DND-41 (cell line): ENCODE measurements around the gene PLEKHD1.

Experiments
- ATAC-seq: fragments of 200-7000 bp; cut with Tn5 transposase; 3 replicates; pipeline ENCODE4 v1.9.1; 2021; ENCODE audit warnings: low read depth; ENCODE audit not compliant: insufficient read depth
- DNase-seq: peaks from one replicate; pipeline ENCODE4 v3.0.0-alpha.2; 2020
- H2AFZ ChIP-seq: 2 replicates; pipeline ENCODE4 v1.6.0; 2012; ENCODE audit warnings: low read depth, low read length
- H3K27ac ChIP-seq: 2 replicates; pipeline ENCODE4 v1.5.1; 2012; ENCODE audit warnings: low read length, inconsistent platforms
- H3K27me3 ChIP-seq: fragments of 200-600 bp; sonication (generic); 2 replicates; pipeline ENCODE4 v1.6.0; 2012; ENCODE audit warnings: low read length, mild to moderate bottlenecking, inconsistent platforms; ENCODE audit not compliant: insufficient read depth, poor library complexity
- H3K36me3 ChIP-seq: 2 replicates; pipeline ENCODE4 v1.5.1; 2012; ENCODE audit warnings: low read length, inconsistent platforms; ENCODE audit not compliant: insufficient read depth
- H3K4me1 ChIP-seq: 2 replicates; pipeline ENCODE4 v1.5.1; 2012; ENCODE audit warnings: mild to moderate bottlenecking, low read length; ENCODE audit not compliant: insufficient read depth
- H3K4me2 ChIP-seq: 2 replicates; pipeline ENCODE4 v1.6.0; 2012; ENCODE audit warnings: mild to moderate bottlenecking, moderate library complexity, low read length, inconsistent platforms; ENCODE audit not compliant: insufficient read depth
- H3K4me3 ChIP-seq, 2 experiments: fragments of 200-600 bp in 1 of 2; shearing (Covaris generic) in 1 of 2; 2 replicates each; pipeline ENCODE4 v1.5.1; 2012 to 2016; ENCODE audit warnings: inconsistent platforms in 2 of 2, low read length in 2 of 2, mild to moderate bottlenecking in 2 of 2, low read depth in 1 of 2, moderate library complexity in 1 of 2
- H3K79me2 ChIP-seq: 2 replicates; pipeline ENCODE4 v1.6.0; 2012; ENCODE audit warnings: low read length, inconsistent platforms; ENCODE audit not compliant: insufficient read depth
- H3K9ac ChIP-seq: 2 replicates; pipeline ENCODE4 v1.6.0; 2012; ENCODE audit warnings: low read depth, mild to moderate bottlenecking, inconsistent platforms, low read length, moderate library complexity
- H3K9me3 ChIP-seq: 2 replicates; pipeline ENCODE4 v1.5.1; 2012; ENCODE audit warnings: low read length, moderate library complexity, mild to moderate bottlenecking, inconsistent platforms; ENCODE audit not compliant: insufficient read depth, severe bottlenecking
- H4K20me1 ChIP-seq: 2 replicates; pipeline ENCODE4 v1.6.0; 2012; ENCODE audit warnings: low read length; ENCODE audit not compliant: insufficient read depth
- EZH2 ChIP-seq: IDR thresholded peaks from 3 replicates; pipeline ENCODE4 v1.6.1; 2012; ENCODE audit warnings: borderline replicate concordance, low read depth, mild to moderate bottlenecking, moderate library complexity, low read length, inconsistent platforms; ENCODE audit not compliant: severe bottlenecking
- TF ChIP-seq, protein P1 (sequence below): IDR thresholded peaks from 2 replicates; pipeline ENCODE4 v1.5.1; 2012; ENCODE audit warnings: borderline replicate concordance, low read length, moderate library complexity, mild to moderate bottlenecking; ENCODE audit not compliant: poor library complexity, severe bottlenecking; ENCODE audit errors: extremely low read depth

Gene PLEKHD1

DNA sequence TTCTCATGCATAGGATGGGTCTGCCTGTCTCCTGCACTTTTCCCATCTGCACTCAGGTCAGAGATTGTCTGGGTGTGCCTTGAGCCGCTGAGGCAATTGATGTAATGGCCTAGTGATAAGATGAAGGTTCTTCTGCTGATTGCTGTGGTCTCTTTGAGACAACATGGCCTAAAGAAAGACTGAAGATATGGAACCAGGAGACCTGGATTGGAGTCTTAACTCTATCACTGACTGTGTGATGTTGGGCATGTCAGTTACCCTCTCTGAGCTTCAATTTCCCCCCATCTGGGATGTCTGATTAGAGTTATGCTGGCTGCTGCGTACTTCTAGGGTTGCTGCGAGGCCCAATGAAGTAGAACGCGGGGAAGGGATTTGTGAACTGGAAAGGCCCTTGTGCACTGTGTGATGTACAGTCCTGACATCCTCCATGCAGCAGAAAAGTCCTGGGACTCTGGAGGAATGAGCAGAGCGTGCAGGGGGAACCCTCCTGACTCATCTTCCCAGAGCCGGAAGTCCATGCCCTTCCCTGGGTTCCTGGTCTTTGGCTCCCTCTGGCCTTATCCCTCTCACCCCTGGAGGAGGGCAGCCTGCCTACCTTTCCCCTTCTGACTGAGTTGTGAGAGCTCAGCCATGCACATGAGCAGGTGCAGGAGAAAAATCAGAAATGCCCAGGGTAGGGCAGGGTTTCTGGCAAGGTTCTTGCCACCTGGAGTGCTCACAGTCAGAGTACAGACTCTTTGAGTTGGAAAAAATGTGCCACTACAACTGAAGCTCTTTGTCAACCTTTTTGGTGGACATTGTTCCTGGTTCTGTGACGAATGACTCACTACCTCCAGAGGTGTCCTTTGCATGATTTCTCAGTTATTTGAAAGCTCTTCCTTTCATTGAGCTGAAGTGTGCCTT, 21.1 kb downstream of the PLEKHD1 start:
- no peaks in the 10 kb centered on the region for H3K4me1 ChIP-seq
- no peak overlapping the region for H3K27ac ChIP-seq
- H3K9ac ChIP-seq: no peak overlapping the region
- H3K27me3 ChIP-seq: peaks cover 3% of the 10 kb centered on the region
- H3K36me3 ChIP-seq: no peaks in the 10 kb centered on the region
- DNase-seq (no peak), ATAC-seq (no peak)
- no peak overlapping the region for H3K4me2 ChIP-seq
- no peaks in the 10 kb centered on the region for H3K9me3 ChIP-seq
- no peaks in the 10 kb centered on the region for H4K20me1 ChIP-seq
- no peak overlapping the region for H3K4me3 ChIP-seq
- no peak overlapping the region for H2AFZ ChIP-seq
- TF ChIP-seq, protein P1, sequence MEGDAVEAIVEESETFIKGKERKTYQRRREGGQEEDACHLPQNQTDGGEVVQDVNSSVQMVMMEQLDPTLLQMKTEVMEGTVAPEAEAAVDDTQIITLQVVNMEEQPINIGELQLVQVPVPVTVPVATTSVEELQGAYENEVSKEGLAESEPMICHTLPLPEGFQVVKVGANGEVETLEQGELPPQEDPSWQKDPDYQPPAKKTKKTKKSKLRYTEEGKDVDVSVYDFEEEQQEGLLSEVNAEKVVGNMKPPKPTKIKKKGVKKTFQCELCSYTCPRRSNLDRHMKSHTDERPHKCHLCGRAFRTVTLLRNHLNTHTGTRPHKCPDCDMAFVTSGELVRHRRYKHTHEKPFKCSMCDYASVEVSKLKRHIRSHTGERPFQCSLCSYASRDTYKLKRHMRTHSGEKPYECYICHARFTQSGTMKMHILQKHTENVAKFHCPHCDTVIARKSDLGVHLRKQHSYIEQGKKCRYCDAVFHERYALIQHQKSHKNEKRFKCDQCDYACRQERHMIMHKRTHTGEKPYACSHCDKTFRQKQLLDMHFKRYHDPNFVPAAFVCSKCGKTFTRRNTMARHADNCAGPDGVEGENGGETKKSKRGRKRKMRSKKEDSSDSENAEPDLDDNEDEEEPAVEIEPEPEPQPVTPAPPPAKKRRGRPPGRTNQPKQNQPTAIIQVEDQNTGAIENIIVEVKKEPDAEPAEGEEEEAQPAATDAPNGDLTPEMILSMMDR: no peak
- TF ChIP-seq EZH2: no peak
- H3K79me2 ChIP-seq: no peaks in the 10 kb centered on the region

DNA sequence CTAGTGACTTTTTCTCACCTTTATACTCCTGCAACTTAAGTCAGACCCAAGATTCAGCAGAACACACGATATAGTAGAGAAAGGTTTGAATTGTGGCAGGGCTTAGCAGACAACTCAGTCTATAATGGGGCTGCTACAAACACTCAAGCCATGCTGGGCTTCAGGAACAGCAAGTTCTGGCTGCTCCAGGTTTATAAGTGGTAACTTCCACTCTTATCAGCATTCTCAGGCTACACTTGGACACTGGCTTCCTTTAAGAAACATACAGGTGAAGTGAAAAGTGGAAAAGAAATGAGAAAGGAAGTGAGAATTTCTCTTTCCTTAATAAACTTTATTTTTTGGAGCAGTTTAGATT, 21.7 kb downstream of the PLEKHD1 start:
- DNase-seq: no peak
- H3K4me2 ChIP-seq: no peak overlapping the region
- no peaks in the 10 kb centered on the region for H4K20me1 ChIP-seq
- peaks cover 3% of the 10 kb centered on the region for H3K27me3 ChIP-seq
- H3K79me2 ChIP-seq: no peaks in the 10 kb centered on the region
- no peak for ATAC-seq
- H3K4me1 ChIP-seq: no peaks in the 10 kb centered on the region
- no peak overlapping the region for H3K9ac ChIP-seq
- no peaks in the 10 kb centered on the region for H3K36me3 ChIP-seq
- TF ChIP-seq EZH2: no peak
- TF ChIP-seq, protein P1: no peak
- no peak overlapping the region for H3K4me3 ChIP-seq
- H3K27ac ChIP-seq: no peak overlapping the region
- H3K9me3 ChIP-seq: no peaks in the 10 kb centered on the region
- H2AFZ ChIP-seq: no peak overlapping the region

DNA sequence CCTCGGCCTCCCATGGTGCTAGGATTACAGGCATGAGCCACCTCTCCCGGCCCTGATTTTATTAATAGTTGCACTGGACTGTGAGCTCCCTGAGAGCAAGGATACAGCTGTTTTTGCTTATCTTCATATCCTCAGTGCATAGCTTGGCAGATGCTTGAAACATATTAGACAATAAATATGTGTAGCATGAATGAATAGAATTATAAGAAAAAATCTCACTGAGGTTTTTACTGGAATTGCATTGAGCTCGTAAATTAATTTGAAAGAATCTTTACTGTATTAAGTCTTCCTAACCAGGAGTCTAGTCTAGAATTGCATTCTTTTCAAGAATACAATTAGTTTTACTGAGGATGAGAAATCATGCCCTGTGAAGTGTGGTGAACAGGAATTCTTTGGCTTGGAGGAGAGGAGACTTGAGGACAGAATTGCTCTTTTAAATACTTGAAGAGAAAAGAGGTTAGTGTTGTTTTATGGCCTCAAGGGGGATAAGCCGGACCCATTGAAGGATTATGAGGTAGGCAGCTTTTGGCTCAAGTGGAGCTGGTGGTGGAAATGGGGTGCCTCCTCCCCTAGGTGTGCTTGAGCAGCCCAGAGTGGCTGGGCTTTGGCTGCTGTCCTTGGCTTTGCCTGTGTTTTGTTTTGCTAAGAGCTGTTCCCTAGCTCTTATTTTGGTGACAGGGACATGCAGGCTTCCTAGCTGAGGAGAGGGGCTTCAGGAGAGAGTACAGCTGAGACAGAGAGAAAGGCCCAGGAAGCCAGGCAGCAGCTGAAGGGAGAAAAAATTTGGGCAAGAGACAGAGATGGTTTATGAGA, 34.0 kb downstream of the PLEKHD1 start:
- DNase-seq (no peak), ATAC-seq (no peak)
- H3K36me3 ChIP-seq: no peaks in the 10 kb centered on the region
- no peak overlapping the region for H3K9ac ChIP-seq
- no peaks in the 10 kb centered on the region for H3K9me3 ChIP-seq
- no peak overlapping the region for H3K4me3 ChIP-seq
- no peak overlapping the region for H3K27ac ChIP-seq
- H3K27me3 ChIP-seq: peaks cover 7% of the 10 kb centered on the region
- TF ChIP-seq, protein P1: no peak
- no peak for TF ChIP-seq EZH2
- H3K4me2 ChIP-seq: no peak overlapping the region
- no peaks in the 10 kb centered on the region for H3K79me2 ChIP-seq
- H3K4me1 ChIP-seq: no peaks in the 10 kb centered on the region
- H2AFZ ChIP-seq: no peak overlapping the region
- H4K20me1 ChIP-seq: no peaks in the 10 kb centered on the region
